Amygdala (tissue), 56 donors: ENCODE results near the gene TANGO2.

ENCODE experiments used
- DNase-seq, 56 donors: peaks; one replicate each; lab custom pipeline; 2025; lab: John Stamatoyannopoulos, UW

TANGO2 gene

GRCh38 chr22:20038574-20038973 lies 17.7 kb downstream of the TANGO2 start:
- no peak for DNase-seq

GRCh38 chr22:20039683-20040325 lies 18.9 kb downstream of the TANGO2 start:
- no peak for DNase-seq

GRCh38 chr22:20040327-20041200 lies 19.7 kb downstream of the TANGO2 start:
- DNase-seq: no peak

- no peak for DNase-seq
These were observed 22.4 kb downstream of the TANGO2 start for GRCh38 chr22:20043057-20043996.

- DNase-seq: no peak
These were observed 23.1 kb downstream of the TANGO2 start for GRCh38 chr22:20043997-20044342.

- DNase-seq: no peak
These were observed 23.7 kb downstream of the TANGO2 start for GRCh38 chr22:20044495-20045151.

GRCh38 chr22:20046730-20047129 lies 25.8 kb downstream of the TANGO2 start:
- no peak for DNase-seq

GRCh38 chr22:20051927-20052308 lies 31.0 kb downstream of the TANGO2 start:
- no peak for DNase-seq

GRCh38 chr22:20052309-20053259 lies 31.7 kb downstream of the TANGO2 start:
- no peak for DNase-seq

GRCh38 chr22:20053407-20054033 lies 32.6 kb downstream of the TANGO2 start:
- DNase-seq: no peak

- no peak for DNase-seq
These were observed 33.1 kb downstream of the TANGO2 start for GRCh38 chr22:20054034-20054427.

GRCh38 chr22:20054485-20054884 lies 33.6 kb downstream of the TANGO2 start:
- no peak for DNase-seq

- no peak for DNase-seq
These were observed 34.2 kb downstream of the TANGO2 start for GRCh38 chr22:20055144-20055543.

- DNase-seq: no peak
These were observed 34.7 kb downstream of the TANGO2 start for GRCh38 chr22:20055654-20056053.

GRCh38 chr22:20056161-20056560 lies 35.3 kb downstream of the TANGO2 start:
- no peak for DNase-seq

- no peak for DNase-seq
These were observed 35.9 kb downstream of the TANGO2 start for GRCh38 chr22:20056696-20057386.

- no peak for DNase-seq
These were observed 36.8 kb downstream of the TANGO2 start for GRCh38 chr22:20057596-20058268.
